Activated CD8-positive, alpha-beta memory T cell treated with anti-CD3 and anti-CD28 coated beads, Interleukin-2, amount 50 U/mL, for 24 hours (primary cell): ENCODE results near the gene OSBPL9.

Experiments
- DNase-seq: peaks from one replicate; pipeline ENCODE4 v3.0.0-alpha.2; 2020; ENCODE audit errors: extremely low read depth

OSBPL9 gene

DNA sequence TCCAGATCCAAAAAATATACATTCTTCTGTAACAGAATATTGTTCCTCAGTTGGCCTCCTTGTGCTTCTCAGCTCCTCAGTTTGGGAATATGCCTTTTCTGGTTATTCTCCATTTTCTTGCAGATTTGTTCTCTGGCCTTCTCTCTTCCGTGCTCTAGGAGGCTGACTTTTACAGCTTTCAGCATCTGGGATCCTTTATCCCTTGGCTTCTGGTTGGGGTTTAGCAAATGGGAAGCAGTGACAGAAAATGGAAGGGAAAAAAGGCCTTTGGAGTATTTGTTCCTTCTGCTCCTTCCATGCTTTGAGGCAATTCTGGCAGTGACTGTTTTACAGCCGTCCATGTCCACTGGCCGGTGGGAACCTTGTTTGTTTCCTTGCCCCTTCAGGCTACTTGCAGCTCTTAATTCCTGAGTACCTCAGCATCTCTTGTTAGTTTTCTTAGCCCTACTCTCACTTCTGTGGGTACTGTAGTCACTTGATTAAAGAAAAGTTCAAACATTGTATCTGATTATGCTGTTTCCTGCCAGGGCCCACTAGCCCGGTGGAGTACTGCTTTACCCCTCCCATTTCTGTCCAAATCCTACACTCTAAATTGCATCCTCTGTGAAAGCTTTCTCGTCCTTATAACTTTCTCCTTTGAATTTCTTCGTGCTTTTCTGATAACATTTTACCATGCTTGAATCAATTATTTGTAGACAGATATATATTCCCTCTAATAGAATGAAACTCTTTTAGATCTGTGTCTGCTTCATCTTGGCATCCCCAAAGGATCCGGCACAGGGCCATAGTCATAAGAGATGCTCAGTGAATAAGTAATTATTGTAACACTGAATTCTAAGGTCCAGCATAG lies 118.2 kb downstream of the OSBPL9 start:
- no peak for DNase-seq

DNA sequence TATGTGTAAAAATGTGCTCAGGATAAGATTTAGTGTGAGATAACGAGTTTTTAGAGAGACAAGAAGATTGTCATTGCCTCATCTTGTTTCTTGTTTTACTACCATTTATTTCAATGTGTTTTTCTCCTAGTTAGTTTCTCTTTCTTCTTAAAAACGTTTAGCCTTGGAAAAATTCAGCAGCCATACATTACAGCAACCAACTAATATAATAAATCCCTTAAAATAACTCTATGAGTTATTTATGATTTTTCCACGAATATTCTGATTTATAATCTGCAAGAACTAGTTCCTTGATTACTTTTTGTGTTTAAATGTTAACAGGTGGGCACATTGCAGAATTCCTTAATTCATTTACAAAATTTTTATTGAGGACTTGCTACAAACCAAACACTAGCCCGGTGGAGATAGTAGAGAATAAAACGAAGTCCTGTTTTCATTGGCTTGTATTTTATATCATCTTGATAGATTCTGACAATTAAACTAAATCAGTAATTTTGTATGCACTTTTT lies 118.9 kb downstream of the OSBPL9 start:
- DNase-seq: no peak

DNA sequence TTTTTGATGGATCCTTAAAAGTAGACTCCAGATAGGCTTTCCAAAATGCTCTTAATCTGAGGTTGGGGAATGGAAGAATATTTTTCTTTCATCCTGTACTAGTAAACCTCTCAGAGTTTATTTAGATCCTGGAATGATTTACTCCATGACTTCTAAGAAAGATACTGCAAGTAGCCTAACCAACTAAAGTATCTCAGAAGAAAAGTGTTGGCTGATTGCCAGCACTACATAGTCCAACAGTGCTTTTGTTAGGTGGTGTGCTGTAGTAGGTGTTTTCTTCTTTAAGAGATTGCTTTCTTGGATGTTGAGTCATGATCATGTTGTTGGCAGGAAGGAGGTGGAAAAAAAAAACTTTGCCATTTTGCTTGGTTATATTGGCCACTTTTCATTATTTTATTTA lies 119.8 kb downstream of the OSBPL9 start:
- DNase-seq: no peak

DNA sequence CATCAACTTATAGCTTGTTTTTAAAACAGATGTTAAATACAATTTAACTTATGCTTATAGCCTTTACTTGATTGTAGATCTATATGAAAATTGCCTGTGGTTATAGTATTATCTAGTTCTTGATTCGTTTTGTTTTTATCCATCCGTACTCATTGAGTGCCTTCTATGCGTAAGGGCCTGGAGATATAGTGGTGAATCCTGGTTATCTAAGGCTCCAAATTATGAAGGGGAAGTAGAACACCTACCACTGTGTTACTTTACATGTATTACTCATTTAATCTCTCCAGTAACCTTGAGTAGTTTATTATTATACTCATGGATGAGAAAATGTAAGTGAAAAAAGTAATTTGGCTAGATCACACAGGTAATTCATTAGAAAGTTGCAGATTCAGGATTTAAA lies 121.8 kb downstream of the OSBPL9 start:
- DNase-seq: no peak

DNA sequence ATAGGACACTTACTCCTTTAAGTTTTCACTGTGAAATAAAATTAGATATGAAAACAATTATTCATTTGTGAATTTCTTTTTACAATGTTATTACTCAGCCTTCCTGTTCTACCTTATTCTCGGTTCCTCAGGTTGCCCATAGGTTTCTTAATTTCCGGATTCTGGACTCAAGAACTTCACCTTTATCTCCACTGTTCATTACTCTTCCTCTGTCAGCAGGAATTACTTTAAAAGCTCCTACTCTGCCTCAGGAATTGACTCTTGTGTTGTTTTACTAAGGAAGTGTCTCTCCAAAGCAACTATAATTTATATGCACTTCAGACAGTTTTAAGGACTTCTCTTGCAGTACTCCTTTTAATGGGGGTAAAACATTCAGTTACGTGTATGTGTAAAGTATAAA lies 123.8 kb downstream of the OSBPL9 start:
- no peak for DNase-seq

DNA sequence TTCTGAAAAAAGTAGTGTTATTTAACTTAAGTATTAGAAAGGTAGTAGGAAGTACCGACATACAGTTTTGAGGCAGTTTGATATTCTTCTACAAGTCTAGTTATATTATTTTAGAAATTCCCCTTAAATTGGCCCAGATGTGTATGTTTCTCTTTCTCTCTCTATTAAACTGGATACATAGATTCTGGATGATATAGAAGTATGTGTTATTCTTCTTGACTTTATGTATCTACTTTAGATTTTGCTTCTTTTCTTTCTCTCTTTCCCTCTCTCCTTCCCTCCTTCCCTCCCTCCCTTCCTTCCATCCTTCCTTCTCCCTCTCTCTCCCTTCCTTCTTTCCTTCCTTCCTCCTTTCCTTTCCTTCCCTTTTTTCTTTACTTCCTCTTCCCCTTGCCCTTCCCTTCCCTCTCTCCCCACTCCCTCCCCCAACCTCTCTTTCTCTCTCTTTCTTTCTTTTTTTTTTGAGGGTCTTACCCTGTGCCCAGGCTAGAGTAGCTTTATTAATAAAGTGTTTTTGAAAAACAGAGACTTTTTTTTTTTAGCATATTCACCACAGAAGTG lies 124.3 kb downstream of the OSBPL9 start:
- DNase-seq: no peak

DNA sequence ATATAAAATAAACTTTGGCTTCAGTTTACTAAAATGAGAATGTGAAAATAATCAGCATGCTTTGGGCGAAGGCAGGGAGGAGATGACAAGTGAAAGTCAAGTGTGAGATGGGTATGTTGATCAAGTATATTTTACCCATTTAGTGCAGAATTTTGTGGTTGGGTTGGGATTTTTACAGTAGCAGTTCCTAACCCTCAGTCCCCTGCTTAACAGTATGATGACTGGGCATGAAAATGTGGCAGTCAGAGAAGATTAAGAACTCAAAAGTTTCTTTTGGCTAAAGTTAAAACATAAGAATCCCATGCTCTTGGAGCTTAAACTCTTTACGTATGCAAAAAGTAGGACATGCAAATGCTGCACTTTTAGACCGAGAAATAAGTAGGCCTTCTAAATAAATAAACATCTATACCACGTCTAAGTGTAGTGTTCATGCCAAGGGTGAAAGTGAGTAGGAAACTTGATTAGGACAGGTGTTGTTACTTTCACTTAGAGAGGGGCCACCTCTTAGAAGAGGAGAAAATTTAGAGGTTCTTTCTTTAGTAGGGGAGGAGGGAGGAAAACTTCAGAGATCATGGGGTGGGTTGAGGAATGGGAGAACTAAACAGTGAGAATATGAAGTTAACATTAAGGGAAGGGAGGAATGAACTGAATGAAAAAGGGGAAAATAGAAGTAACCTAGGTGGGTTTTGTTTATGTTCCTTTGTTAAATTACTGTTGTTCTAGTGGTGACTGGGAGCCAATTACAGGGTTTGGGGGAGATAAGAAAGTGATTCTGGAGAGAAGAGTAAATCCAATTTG lies 127.8 kb downstream of the OSBPL9 start:
- no peak for DNase-seq

DNA sequence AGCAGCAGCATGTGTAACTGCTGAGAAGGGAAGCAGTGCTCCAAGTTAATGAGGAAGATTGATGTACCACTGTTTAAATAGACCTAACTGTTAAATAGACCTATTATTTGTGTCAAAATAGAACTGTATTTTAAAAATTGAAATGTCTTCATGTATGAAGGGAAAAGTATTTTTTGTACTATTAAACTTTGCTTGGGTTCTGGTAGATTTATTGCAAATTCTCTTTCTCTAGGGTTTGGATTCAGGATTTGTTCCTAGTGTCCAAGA lies 128.3 kb downstream of the OSBPL9 start:
- no peak for DNase-seq

DNA sequence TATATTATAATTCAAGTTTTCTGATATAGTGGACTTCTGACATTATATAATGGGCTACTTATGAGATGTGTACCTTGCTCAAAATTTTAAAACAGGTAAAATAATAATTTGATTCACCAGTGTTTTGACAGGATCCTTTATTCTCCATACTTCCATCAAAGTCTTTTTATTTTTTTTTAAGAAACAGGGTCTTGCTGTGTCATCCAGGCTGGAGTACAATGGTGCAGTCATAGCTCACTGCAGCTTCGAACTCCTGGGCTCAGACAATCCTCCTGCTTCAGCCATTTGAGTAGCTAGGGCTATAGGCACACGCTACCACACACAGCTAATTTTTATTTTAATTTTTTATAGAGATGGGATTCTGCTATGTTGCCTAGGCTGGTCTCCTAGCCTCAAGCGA lies 132.3 kb downstream of the OSBPL9 start:
- no peak for DNase-seq

DNA sequence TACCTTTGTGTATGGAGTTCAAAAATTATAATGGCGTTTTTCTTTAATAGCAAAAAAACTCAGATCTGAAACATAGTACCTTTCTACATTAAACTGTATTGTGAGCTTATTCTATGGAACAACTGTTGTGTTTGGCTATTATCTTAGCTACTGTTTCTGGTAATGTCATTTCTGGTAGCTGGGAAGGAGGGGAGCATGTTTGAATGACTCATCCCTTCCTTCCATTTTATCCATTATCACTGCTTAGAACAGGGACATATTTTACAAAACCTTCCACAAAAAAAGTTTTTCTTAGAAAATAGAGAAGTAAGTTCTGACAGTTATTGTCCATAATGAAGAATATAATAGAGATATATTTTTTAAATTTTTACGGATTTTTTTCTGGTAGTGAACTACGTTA lies 133.3 kb downstream of the OSBPL9 start:
- DNase-seq: no peak

DNA sequence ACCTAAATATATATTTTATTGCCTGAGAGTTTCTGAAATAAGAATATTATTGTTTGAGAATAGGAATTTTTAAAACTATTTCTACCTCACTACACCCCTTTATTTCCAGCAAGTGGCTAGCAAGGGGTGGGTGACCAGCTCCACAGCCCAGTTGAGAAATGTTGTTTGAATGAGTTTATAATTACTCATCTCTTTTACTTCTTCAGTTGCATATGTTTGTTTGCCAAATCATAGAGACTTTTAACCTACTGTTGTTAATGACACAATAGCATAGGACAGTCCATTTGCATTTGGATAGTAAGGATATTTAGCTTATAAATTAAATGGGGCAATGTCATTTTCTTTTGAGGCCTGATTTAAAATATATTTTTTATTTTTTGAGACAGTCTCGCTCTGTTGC lies 133.8 kb downstream of the OSBPL9 start:
- no peak for DNase-seq

DNA sequence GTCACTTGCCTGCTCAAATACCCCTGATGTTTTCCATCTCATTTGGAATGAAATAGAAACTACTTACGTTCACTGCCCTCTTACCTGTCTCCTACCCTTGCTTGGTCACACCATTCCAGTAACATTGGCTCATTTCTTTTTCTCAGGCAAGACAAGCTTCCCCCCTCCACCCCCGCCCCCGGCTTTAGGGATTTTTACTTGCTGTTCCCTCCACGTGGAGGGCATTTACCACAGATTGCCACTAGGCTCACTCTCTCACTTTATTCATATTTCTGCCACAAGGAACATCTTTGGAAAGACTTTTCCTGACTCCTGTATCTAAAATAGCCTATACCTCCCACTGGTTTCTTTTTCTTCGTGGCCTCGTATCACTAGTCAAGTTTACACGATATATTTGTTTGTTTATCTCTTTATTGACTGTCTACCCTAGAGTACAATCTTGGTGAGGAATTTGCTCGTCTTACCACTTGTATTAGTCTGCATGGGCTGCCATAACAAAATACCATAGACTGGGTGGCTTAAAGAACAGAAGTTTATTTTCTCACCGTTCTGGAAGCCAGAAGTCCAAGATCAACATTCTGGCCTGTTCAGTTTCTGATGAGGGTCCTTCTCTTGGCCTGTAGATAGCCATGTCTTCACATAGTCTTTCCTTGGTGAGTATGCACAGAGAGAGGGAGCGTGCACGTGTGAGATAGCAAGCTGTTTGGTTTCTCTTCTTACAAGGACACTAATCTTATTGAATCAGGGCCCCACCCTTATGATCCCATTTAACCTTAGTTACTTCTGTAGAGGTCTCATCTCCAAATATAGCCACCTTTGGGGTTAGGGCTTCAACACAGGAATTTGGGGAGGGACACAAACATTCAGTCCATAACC lies 135.4 kb downstream of the OSBPL9 start:
- DNase-seq: no peak

DNA sequence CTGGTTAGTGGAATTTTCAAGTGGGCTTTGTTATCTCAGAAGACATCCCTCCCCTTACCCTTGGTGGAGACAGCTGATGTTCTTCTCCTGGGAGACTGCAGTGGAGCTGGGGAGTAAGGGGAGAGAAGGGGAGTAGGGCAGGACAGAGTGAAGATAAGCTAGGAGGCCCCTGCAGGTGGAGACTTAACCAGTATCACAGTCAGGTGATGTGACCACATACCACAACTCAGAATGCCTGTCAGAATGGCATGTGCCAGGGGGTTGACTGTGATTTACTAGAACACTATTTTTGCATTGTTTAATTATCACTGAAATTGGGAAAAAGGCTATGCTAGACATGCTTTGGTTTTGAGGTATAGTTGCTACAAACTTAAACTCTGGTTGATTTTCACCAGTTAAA lies 137.1 kb downstream of the OSBPL9 start:
- DNase-seq: no peak

DNA sequence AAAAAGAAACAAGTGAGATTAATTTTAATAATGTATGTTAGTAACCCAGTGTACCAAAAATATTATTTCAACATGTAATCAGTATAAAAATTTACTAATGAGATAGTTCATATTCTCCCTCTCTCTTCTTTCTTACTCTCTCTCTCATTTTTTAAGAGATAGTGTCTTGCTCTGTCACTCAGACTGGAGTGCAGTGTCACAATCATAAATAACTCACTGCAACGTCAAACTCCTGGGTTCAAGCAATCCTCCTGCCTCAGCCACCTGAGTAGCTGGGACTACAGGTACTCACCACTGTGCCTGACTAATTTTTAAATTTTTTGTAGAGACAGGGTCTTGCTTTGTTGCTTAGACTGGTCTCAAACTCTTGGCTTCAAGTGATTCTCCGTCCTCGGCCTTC lies 137.8 kb downstream of the OSBPL9 start:
- no peak for DNase-seq

DNA sequence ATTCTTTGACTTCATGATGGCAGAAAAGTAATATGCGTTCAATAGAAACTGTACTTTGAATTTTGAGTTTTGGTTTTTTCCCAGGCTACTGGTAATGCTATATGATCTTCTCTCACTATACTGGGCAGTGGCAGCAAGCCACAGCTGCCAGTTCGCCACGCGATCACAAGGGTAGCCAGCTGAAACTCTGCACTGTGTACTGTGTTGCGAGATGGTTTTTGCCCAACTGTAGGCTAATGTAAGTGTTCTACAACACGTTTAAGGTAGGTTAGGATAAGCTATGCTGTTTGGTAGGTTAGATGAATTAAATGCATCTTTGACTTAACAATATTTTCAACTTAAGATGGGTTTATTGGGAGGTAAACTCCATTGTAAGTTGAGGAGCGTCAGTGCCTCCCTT lies 138.5 kb downstream of the OSBPL9 start:
- DNase-seq: no peak

DNA sequence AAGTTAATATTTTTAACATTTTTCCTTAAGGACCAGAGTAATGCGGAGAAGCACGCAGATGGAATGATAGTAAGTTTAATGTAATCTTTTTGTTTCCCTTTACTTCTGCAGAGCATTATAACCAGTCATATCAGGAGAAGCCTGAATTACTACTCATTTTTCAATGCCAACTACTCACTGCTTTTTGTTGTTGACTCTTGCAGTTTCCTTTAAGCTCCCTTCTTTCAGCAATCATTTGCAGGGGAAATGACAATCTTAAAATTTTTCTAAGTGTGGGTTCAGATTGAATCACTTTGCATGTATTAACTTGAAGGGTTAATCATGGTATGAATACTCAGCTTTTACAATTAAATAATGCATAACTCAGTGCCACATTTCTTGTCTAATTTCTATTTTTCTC lies 139.4 kb downstream of the OSBPL9 start:
- DNase-seq: no peak

DNA sequence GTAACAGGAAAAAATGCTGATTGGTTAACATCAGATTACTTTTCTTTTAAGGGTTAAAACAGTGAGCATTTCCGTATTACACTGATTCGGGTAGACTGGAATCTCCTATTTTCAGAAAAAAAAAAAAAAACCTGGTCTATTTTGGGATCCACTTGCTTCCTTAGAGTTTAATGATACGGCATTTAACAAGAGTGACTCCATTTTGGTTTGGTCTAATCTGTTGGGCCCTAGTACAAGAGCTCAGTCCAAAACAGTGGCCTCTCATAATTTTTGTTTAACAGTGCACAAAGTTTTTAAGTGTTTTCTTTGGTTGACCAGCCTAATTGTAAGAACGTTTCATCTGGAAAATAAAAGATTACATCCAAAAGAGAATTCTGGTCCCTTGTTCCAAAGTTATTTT lies 141.4 kb downstream of the OSBPL9 start:
- no peak for DNase-seq

DNA sequence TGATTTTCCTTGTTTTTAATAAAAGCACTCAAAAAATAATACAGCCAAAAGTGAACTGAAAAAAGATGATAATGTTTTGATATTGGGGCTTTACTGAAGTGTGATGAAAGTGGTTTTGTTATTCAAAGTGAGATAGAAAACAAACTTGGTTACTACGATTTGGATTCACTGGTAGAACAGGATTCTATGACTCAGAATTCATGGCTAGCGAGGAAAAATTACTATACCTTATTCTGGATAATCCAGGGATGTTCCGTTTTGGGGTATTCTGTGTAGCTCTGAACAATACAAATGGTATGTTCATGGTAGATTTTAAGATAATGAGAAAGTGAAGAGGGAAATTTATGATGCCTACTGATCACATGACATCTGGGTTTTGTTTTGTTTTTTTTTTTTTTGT lies 144.0 kb downstream of the OSBPL9 start:
- no peak for DNase-seq

DNA sequence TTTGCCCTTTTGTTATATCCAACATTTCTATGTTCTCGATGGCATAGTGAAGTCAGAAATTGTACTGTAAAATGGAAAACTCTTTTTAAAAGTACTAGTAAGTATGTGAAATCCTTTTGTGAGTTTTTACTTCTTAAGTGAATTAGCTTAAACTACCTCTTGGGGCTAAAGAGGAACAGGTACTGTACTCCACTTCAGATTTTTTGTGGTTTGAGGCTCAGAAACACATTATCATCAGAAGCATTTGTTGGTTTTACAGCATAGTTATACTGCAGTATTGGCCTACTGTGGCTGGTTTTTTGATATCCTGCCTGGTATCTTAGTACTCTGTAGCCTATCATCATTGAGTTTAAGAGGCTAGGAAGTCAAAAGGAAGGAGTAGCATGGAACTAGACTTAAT lies 144.5 kb downstream of the OSBPL9 start:
- no peak for DNase-seq

DNA sequence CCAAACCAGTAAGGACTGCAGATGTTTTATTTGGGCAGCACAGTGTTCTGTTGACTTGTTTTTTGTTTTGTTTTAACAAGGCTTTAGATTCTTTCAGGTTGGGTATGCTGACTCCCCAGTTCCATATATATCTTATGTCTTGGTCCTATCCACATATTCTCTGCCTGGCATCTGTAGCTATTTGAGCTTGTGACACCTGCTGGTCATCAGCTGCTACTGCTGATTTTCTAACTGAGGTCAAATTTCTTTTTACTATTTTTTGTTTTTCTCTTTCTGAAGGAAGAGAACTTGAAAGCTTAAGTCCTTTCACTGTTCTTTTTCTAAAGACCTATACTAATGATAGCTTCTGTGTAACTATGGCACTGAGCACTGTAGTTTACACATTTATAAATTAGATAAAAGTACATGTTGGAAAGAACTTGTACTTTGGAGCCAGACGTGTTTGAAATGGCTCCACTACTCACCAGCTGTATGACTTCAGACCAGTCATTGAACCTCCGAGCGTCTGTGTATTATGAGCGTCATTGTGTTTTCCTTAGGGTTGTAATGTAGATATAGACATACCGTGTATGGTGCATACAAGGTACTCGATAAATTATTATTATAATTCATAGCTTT lies 152.2 kb downstream of the OSBPL9 start:
- DNase-seq: no peak

DNA sequence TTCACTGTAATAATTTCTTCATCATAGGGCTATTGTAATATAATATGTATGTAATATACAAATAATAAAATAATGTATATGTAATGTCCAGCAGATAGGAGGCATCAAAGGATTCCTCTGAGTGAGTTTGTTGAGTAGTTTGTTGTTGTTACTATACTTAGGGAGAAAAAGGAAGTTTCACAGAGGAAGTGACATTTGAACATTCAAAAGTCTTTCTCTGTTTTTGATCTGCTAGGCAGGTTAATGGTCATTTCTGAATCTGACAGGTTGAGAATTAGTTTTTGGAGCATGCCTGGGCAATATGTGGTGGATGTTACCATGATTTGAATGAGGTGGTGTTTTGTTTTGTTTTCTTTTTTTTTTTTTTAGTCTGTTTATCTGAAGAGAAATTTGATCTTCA lies 159.5 kb downstream of the OSBPL9 start:
- DNase-seq: no peak

DNA sequence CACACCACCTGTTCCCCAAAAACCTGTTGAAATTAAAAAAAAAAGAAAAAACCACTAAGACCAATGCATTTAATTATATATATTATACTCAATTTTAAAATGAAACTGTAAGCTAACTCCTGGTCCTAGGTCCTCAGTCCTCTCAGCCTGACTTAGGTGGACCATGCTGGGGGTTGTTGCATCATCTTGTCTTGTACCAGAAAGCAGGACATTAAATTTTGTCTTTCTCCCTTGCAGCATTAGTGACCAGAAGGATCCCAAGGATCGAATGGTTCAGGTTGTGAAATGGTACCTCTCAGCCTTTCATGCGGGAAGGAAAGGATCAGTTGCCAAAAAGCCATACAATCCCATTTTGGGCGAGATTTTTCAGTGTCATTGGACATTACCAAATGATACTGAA lies 164.0 kb downstream of the OSBPL9 start:
- no peak for DNase-seq
